A673 (cell line): ENCODE data around the gene CDH12. TPM values are rescaled to one million over a fixed set of nuclear protein-coding genes. Genes with fewer than 3 reads are reported as not detected.

Experiments used
- BruUV-seq: library from RNA; stranded (reverse); fragments of 400-500 nt; replicated peaks from 2 replicates; lab custom pipeline; 2021; lab: Mats Ljungman, UMichigan
- CTCF ChIA-PET: fragments of 300-600 bp; sonication (Branson Sonifier 250); formaldehyde crosslinking; loops from one replicate; lab custom pipeline; 2022; ENCODE audit warnings: antibody characterized with exemption; lab: Charles Lee
- POLR2A ChIA-PET: fragments of 300-600 bp; sonication (Branson Sonifier 250); formaldehyde crosslinking; loops from one replicate; lab custom pipeline; 2022; ENCODE audit warnings: antibody characterized with exemption; ENCODE audit not compliant: low non-redundant PET; lab: Charles Lee
- DNase-seq: peaks from one replicate; pipeline ENCODE4 v3.0.0-alpha.2; 2015; ENCODE audit warnings: low spot score
- H3K27ac ChIP-seq: fragments of 200-600 bp; sonication (generic); 2 replicates; pipeline ENCODE4 v1.5.1; 2016; ENCODE audit warnings: mixed run types, low read depth, mild to moderate bottlenecking, mixed read lengths, antibody characterized with exemption, low read length; ENCODE audit not compliant: poor library complexity, severe bottlenecking
- H3K27me3 ChIP-seq: fragments of 200-600 bp; sonication (generic); replicated peaks from 2 replicates; pipeline ENCODE4 v1.6.1; 2017; ENCODE audit warnings: mixed run types, low read depth, mild to moderate bottlenecking, mixed read lengths, antibody characterized with exemption, low read length; ENCODE audit not compliant: insufficient read depth, poor library complexity
- H3K36me3 ChIP-seq: fragments of 200-600 bp; sonication (generic); 2 replicates; pipeline ENCODE4 v1.6.1; 2016; ENCODE audit warnings: mixed run types, mild to moderate bottlenecking, mixed read lengths, antibody characterized with exemption, low read length; ENCODE audit not compliant: insufficient read depth, poor library complexity, severe bottlenecking
- H3K4me1 ChIP-seq: fragments of 200-600 bp; sonication (generic); 2 replicates; pipeline ENCODE4 v1.6.1; 2017; ENCODE audit warnings: mixed run types, mild to moderate bottlenecking, mixed read lengths, antibody characterized with exemption, low read length; ENCODE audit not compliant: insufficient read depth, poor library complexity, severe bottlenecking
- H3K4me3 ChIP-seq: fragments of 200-600 bp; sonication (generic); 2 replicates; pipeline ENCODE4 v1.5.1; 2016; ENCODE audit warnings: low read depth, mixed run types, mild to moderate bottlenecking, mixed read lengths, low read length; ENCODE audit not compliant: poor library complexity, severe bottlenecking
- H3K9me3 ChIP-seq: fragments of 200-600 bp; sonication (generic); 2 replicates; pipeline ENCODE4 v1.6.1; 2016; ENCODE audit warnings: mixed run types, low read depth, mild to moderate bottlenecking, mixed read lengths, antibody characterized with exemption, low read length; ENCODE audit not compliant: poor library complexity, severe bottlenecking
- CTCF ChIP-seq: fragments of 300-800, 200-600 bp; sonication (generic); conservative IDR thresholded peaks from 2 replicates; pipeline ENCODE4 v1.5.1; 2017; ENCODE audit warnings: low read depth, mild to moderate bottlenecking, antibody characterized with exemption, low read length, moderate library complexity, mixed read lengths
- EZH2 ChIP-seq: fragments of 200-600 bp; sonication (generic); IDR thresholded peaks from 2 replicates; pipeline ENCODE4 v1.6.1; 2017; ENCODE audit warnings: borderline replicate concordance, low read depth, mild to moderate bottlenecking, mixed read lengths, antibody characterized with exemption, low read length; ENCODE audit not compliant: poor library complexity, severe bottlenecking
- intact Hi-C: fragments of 100-400 bp; cut with micrococcal nuclease; formaldehyde crosslinking; loops from one replicate; pipeline ENCODE4 v1.10.0; 2022; ENCODE audit not compliant: unreplicated experiment
- total RNA-seq: library from RNA; stranded (reverse); gene quantifications from 2 replicates; pipeline ENCODE4 v1.2.3, GENCODE V29; 2021

Gene CDH12
- total RNA-seq, 1 experiment from 2014 or later, result 39.5 TPM

GRCh38 chr5:21823076-21823574 is 1030.0 kb downstream of the CDH12 start:
- peak overlapping the region; percentile 9 for H3K27ac ChIP-seq
- intact Hi-C loops, result no loop called here
- H3K9me3 ChIP-seq, result no peaks in the 10 kb centered on the region
- H3K4me1 ChIP-seq, result peaks cover 29% of the 10 kb centered on the region
- BruUV-seq, result no TSS peak
- no peak overlapping the region for H3K4me3 ChIP-seq
- no peak for TF ChIP-seq EZH2
- no peak for TF ChIP-seq CTCF
- no peaks in the 10 kb centered on the region for H3K27me3 ChIP-seq
- DNase-seq, result no peak
- H3K36me3 ChIP-seq, result no peaks in the 10 kb centered on the region
- POLR2A ChIA-PET, result no interaction called here
- CTCF ChIA-PET, result no interaction called here

- ChIA-PET CTCF (no interaction called here), POLR2A (no interaction called here)
- H3K36me3 ChIP-seq, result no peaks in the 10 kb centered on the region
- H3K4me3 ChIP-seq, result no peak overlapping the region
- H3K4me1 ChIP-seq, result peaks cover 47% of the 10 kb centered on the region
- DNase-seq, result peak; percentile 45
- no TSS peak for BruUV-seq
- no peak for TF ChIP-seq CTCF
- TF ChIP-seq EZH2, result no peak
- intact Hi-C loops, result no loop called here
- H3K27me3 ChIP-seq, result no peaks in the 10 kb centered on the region
- H3K9me3 ChIP-seq, result no peaks in the 10 kb centered on the region
- H3K27ac ChIP-seq, result peak overlapping the region; percentile 7
These were observed 1032.6 kb downstream of the CDH12 start for GRCh38 chr5:21820527-21820926.

- no peaks in the 10 kb centered on the region for H3K27me3 ChIP-seq
- H3K36me3 ChIP-seq, result no peaks in the 10 kb centered on the region
- H3K9me3 ChIP-seq, result no peaks in the 10 kb centered on the region
- ChIA-PET POLR2A (no interaction called here), CTCF (no interaction called here)
- DNase-seq, result peak; percentile 69
- peak overlapping the region; percentile 13 for H3K4me3 ChIP-seq
- intact Hi-C loops, result loop anchor here (5.0 to 10.0 kb wide), 2 partner anchors 99 to 536 kb away; no protein-coding TSS in a partner anchor
- peaks cover 46% of the 10 kb centered on the region for H3K4me1 ChIP-seq
- no peak for TF ChIP-seq CTCF
- TF ChIP-seq EZH2, result no peak
- peak overlapping the region; percentile 63 for H3K27ac ChIP-seq
- no TSS peak for BruUV-seq
These were observed 1034.8 kb downstream of the CDH12 start for GRCh38 chr5:21818370-21818720.
